Measurements from ENCODE around the gene AFF3. TPM values are rescaled to one million over a fixed set of nuclear protein-coding genes. Genes with fewer than 3 reads are reported as not detected.
"Not testable (repeated sequence)": the region's sequence is repeated elsewhere in the genome, so short reads cannot be mapped to it uniquely, and the experiment has no call there.

Gene AFF3
- total and polyA plus RNA-seq, 4 donors: 0.48 to 5.3 (median 2.3) TPM

GRCh38 chr2:100102466-100103180, 39.8 kb downstream of the AFF3 start:
- not testable (repeated sequence) for H3K36me3 ChIP-seq (ENCODE audit: control insufficient read depth in 4 of 4, insufficient read depth in 3 of 4, low read depth in 1 of 4, low read length in 3 of 4); H3K27ac ChIP-seq (ENCODE audit: low read depth in 1 of 2, low read length in 2 of 2); H3K4me1 ChIP-seq (ENCODE audit: control insufficient read depth in 4 of 4, insufficient read depth in 4 of 4, low read length in 3 of 4); H3K9ac ChIP-seq (ENCODE audit: low read depth in 1 of 2, low read length in 2 of 2); DNase-seq (ENCODE audit: low spot score); H3K27me3 ChIP-seq (ENCODE audit: control insufficient read depth in 4 of 4, insufficient read depth in 4 of 4, low read length in 3 of 4); H3K9me3 ChIP-seq (ENCODE audit: control insufficient read depth in 4 of 4, low read length in 3 of 4); H3K4me3 ChIP-seq (ENCODE audit: low read depth in 1 of 3, low read length in 3 of 3)
- 70% methylated on average over 2 of the region's 8 CpGs for WGBS

GRCh38 chr2:100098855-100099254, 43.5 kb downstream of the AFF3 start:
- not testable (repeated sequence) for H3K9me3 ChIP-seq (ENCODE audit: control insufficient read depth in 4 of 4, low read length in 3 of 4); H3K9ac ChIP-seq (ENCODE audit: low read depth in 1 of 2, low read length in 2 of 2)
- 95% methylated on average over 6 of the region's 8 CpGs for WGBS

GRCh38 chr2:100097611-100098294, 44.6 kb downstream of the AFF3 start:
- H3K27ac ChIP-seq (ENCODE audit: low read depth in 1 of 2, low read length in 2 of 2); H3K4me3 ChIP-seq (ENCODE audit: low read depth in 1 of 3, low read length in 3 of 3); H3K27me3 ChIP-seq (ENCODE audit: control insufficient read depth in 4 of 4, insufficient read depth in 4 of 4, low read length in 3 of 4); H3K9ac ChIP-seq (ENCODE audit: low read depth in 1 of 2, low read length in 2 of 2); H3K4me1 ChIP-seq (ENCODE audit: control insufficient read depth in 4 of 4, insufficient read depth in 4 of 4, low read length in 3 of 4); H3K36me3 ChIP-seq (ENCODE audit: control insufficient read depth in 4 of 4, insufficient read depth in 3 of 4, low read depth in 1 of 4, low read length in 3 of 4); DNase-seq (ENCODE audit: low spot score); H3K9me3 ChIP-seq (ENCODE audit: control insufficient read depth in 4 of 4, low read length in 3 of 4): not testable (repeated sequence)
- WGBS: no CpG with 5 or more reads among the region's 7 CpGs

More at GRCh38 chr2:100098855-100099254, 43.5 kb downstream of the AFF3 start:
- not testable (repeated sequence) for H3K27ac ChIP-seq (ENCODE audit: low read depth in 1 of 2, low read length in 2 of 2); H3K4me3 ChIP-seq (ENCODE audit: low read depth in 1 of 3, low read length in 3 of 3); H3K4me1 ChIP-seq (ENCODE audit: control insufficient read depth in 4 of 4, insufficient read depth in 4 of 4, low read length in 3 of 4); DNase-seq (ENCODE audit: low spot score); H3K36me3 ChIP-seq (ENCODE audit: control insufficient read depth in 4 of 4, insufficient read depth in 3 of 4, low read depth in 1 of 4, low read length in 3 of 4); H3K27me3 ChIP-seq (ENCODE audit: control insufficient read depth in 4 of 4, insufficient read depth in 4 of 4, low read length in 3 of 4)

GRCh38 chr2:100095845-100096244, 46.5 kb downstream of the AFF3 start:
- not testable (repeated sequence) for H3K27ac ChIP-seq (ENCODE audit: low read depth in 1 of 2, low read length in 2 of 2); H3K4me3 ChIP-seq (ENCODE audit: low read depth in 1 of 3, low read length in 3 of 3); H3K36me3 ChIP-seq (ENCODE audit: control insufficient read depth in 4 of 4, insufficient read depth in 3 of 4, low read depth in 1 of 4, low read length in 3 of 4); H3K4me1 ChIP-seq (ENCODE audit: control insufficient read depth in 4 of 4, insufficient read depth in 4 of 4, low read length in 3 of 4); H3K9ac ChIP-seq (ENCODE audit: low read depth in 1 of 2, low read length in 2 of 2); H3K27me3 ChIP-seq (ENCODE audit: control insufficient read depth in 4 of 4, insufficient read depth in 4 of 4, low read length in 3 of 4); H3K9me3 ChIP-seq (ENCODE audit: control insufficient read depth in 4 of 4, low read length in 3 of 4); DNase-seq (ENCODE audit: low spot score)
- WGBS: 96% methylated on average over 9 of the region's 10 CpGs

GRCh38 chr2:100091807-100092206, 50.6 kb downstream of the AFF3 start:
- not testable (repeated sequence) for H3K27ac ChIP-seq (ENCODE audit: low read depth in 1 of 2, low read length in 2 of 2); H3K9me3 ChIP-seq (ENCODE audit: control insufficient read depth in 4 of 4, low read length in 3 of 4); DNase-seq (ENCODE audit: low spot score); H3K4me3 ChIP-seq (ENCODE audit: low read depth in 1 of 3, low read length in 3 of 3); H3K9ac ChIP-seq (ENCODE audit: low read depth in 1 of 2, low read length in 2 of 2); H3K4me1 ChIP-seq (ENCODE audit: control insufficient read depth in 4 of 4, insufficient read depth in 4 of 4, low read length in 3 of 4); H3K27me3 ChIP-seq (ENCODE audit: control insufficient read depth in 4 of 4, insufficient read depth in 4 of 4, low read length in 3 of 4); H3K36me3 ChIP-seq (ENCODE audit: control insufficient read depth in 4 of 4, insufficient read depth in 3 of 4, low read depth in 1 of 4, low read length in 3 of 4)
- WGBS: 95% methylated on average over 5 of the region's 8 CpGs

GRCh38 chr2:100085744-100086143, 56.6 kb downstream of the AFF3 start:
- not testable (repeated sequence) for H3K4me3 ChIP-seq (ENCODE audit: low read depth in 1 of 3, low read length in 3 of 3); H3K9me3 ChIP-seq (ENCODE audit: control insufficient read depth in 4 of 4, low read length in 3 of 4); DNase-seq (ENCODE audit: low spot score); H3K27me3 ChIP-seq (ENCODE audit: control insufficient read depth in 4 of 4, insufficient read depth in 4 of 4, low read length in 3 of 4); H3K4me1 ChIP-seq (ENCODE audit: control insufficient read depth in 4 of 4, insufficient read depth in 4 of 4, low read length in 3 of 4); H3K27ac ChIP-seq (ENCODE audit: low read depth in 1 of 2, low read length in 2 of 2); H3K9ac ChIP-seq (ENCODE audit: low read depth in 1 of 2, low read length in 2 of 2); H3K36me3 ChIP-seq (ENCODE audit: control insufficient read depth in 4 of 4, insufficient read depth in 3 of 4, low read depth in 1 of 4, low read length in 3 of 4)
- WGBS: 93% methylated on average over 2 of the region's 2 CpGs

- H3K27ac ChIP-seq (ENCODE audit: low read depth in 1 of 2, low read length in 2 of 2); DNase-seq (ENCODE audit: low spot score); H3K27me3 ChIP-seq (ENCODE audit: control insufficient read depth in 4 of 4, insufficient read depth in 4 of 4, low read length in 3 of 4); H3K36me3 ChIP-seq (ENCODE audit: control insufficient read depth in 4 of 4, insufficient read depth in 3 of 4, low read depth in 1 of 4, low read length in 3 of 4); H3K9me3 ChIP-seq (ENCODE audit: control insufficient read depth in 4 of 4, low read length in 3 of 4); H3K4me3 ChIP-seq (ENCODE audit: low read depth in 1 of 3, low read length in 3 of 3); H3K9ac ChIP-seq (ENCODE audit: low read depth in 1 of 2, low read length in 2 of 2); H3K4me1 ChIP-seq (ENCODE audit: control insufficient read depth in 4 of 4, insufficient read depth in 4 of 4, low read length in 3 of 4): not testable (repeated sequence)
- WGBS: 89% methylated on average over 15 of the region's 17 CpGs
Observed at GRCh38 chr2:100083421-100084216, 58.8 kb downstream of the AFF3 start.

Measured in liver (tissue), 9 donors.